Type B pancreatic cell (in vitro differentiated cells): ENCODE results near the gene ST8SIA2. TPM values are rescaled to one million over a fixed set of nuclear protein-coding genes. Genes with fewer than 3 reads are reported as not detected.

Experiments
- DNase-seq: peaks from one replicate; pipeline ENCODE4 v3.0.0; 2021; ENCODE audit warnings: mixed read lengths; ENCODE audit not compliant: unreplicated experiment; ENCODE audit errors: extremely low spot score
- H3K27ac Mint-ChIP-seq: 2 replicates; pipeline ENCODE4 v1.8.0; 2021; ENCODE audit warnings: mild to moderate bottlenecking, mixed read lengths
- H3K27me3 Mint-ChIP-seq: 2 replicates; pipeline ENCODE4 v1.8.0; 2021; ENCODE audit warnings: mixed read lengths
- H3K36me3 Mint-ChIP-seq: 2 replicates; pipeline ENCODE4 v1.8.0; 2021; ENCODE audit warnings: mixed read lengths
- H3K4me1 Mint-ChIP-seq: one replicate; pipeline ENCODE4 v1.8.0; 2021; ENCODE audit warnings: mixed read lengths; ENCODE audit not compliant: unreplicated experiment
- H3K4me3 Mint-ChIP-seq: 2 replicates; pipeline ENCODE4 v1.8.0; 2021; ENCODE audit warnings: mild to moderate bottlenecking, mixed read lengths
- H3K9me3 Mint-ChIP-seq: 2 replicates; pipeline ENCODE4 v1.8.0; 2021; ENCODE audit warnings: mixed read lengths
- CTCF ChIP-seq: fragments of 200-600 bp; sonication (generic); conservative IDR thresholded peaks from 2 replicates; pipeline ENCODE4 v1.5.0; 2021; ENCODE audit warnings: antibody characterized with exemption, mild to moderate bottlenecking
- total RNA-seq: library from RNA; stranded (reverse); gene quantifications from 2 replicates; pipeline ENCODE4 v1.2.1, GENCODE V29; 2021; ENCODE audit warnings: low replicate concordance

The ST8SIA2 gene
- total RNA-seq, 1 donor from 2014 or later = 16.8 TPM

GRCh38 chr15:92385096-92385495, 8.6 kb upstream of the ST8SIA2 start:
- H3K27ac Mint-ChIP-seq = no peak overlapping the region
- no peak for DNase-seq
- no peak overlapping the region for H3K4me3 Mint-ChIP-seq
- no peaks in the 10 kb centered on the region for H3K4me1 Mint-ChIP-seq
- H3K27me3 Mint-ChIP-seq = peaks cover 49% of the 10 kb centered on the region
- no peaks in the 10 kb centered on the region for H3K36me3 Mint-ChIP-seq
- H3K9me3 Mint-ChIP-seq = no peaks in the 10 kb centered on the region
- TF ChIP-seq CTCF = no peak

- Mint-ChIP-seq H3K36me3 (peaks cover 4% of the 10 kb centered on the region), H3K27ac (no peak overlapping the region), H3K27me3 (peaks cover 72% of the 10 kb centered on the region), H3K4me1 (peaks cover 11% of the 10 kb centered on the region), H3K9me3 (no peaks in the 10 kb centered on the region), H3K4me3 (peak overlapping the region; percentile 78)
- peak; percentile 64 for TF ChIP-seq CTCF
- DNase-seq = no peak
These were observed 2.0 kb upstream of the ST8SIA2 start for GRCh38 chr15:92391640-92392039.

GRCh38 chr15:92392462-92392861, 1.2 kb upstream of the ST8SIA2 start:
- Mint-ChIP-seq H3K36me3 (peaks cover 8% of the 10 kb centered on the region), H3K4me3 (peak overlapping the region; percentile 90), H3K27me3 (peaks cover 70% of the 10 kb centered on the region), H3K27ac (peak overlapping the region; percentile 76), H3K4me1 (peaks cover 11% of the 10 kb centered on the region), H3K9me3 (no peaks in the 10 kb centered on the region)
- DNase-seq = no peak
- TF ChIP-seq CTCF = no peak

GRCh38 chr15:92393980-92394308, 263 bp downstream of the ST8SIA2 start:
- Mint-ChIP-seq H3K27ac (peak overlapping the region; percentile 83), H3K4me3 (peak overlapping the region; percentile 89), H3K9me3 (no peaks in the 10 kb centered on the region), H3K36me3 (peaks cover 8% of the 10 kb centered on the region), H3K4me1 (peaks cover 11% of the 10 kb centered on the region), H3K27me3 (peaks cover 56% of the 10 kb centered on the region)
- DNase-seq = no peak
- no peak for TF ChIP-seq CTCF

GRCh38 chr15:92394309-92395097, 822 bp downstream of the ST8SIA2 start:
- H3K9me3 Mint-ChIP-seq = no peaks in the 10 kb centered on the region
- peaks cover 8% of the 10 kb centered on the region for H3K36me3 Mint-ChIP-seq
- no peak for TF ChIP-seq CTCF
- H3K4me1 Mint-ChIP-seq = peaks cover 11% of the 10 kb centered on the region
- DNase-seq = peak; percentile 81
- H3K27ac Mint-ChIP-seq = peak overlapping the region; percentile 83
- peak overlapping the region; percentile 89 for H3K4me3 Mint-ChIP-seq
- H3K27me3 Mint-ChIP-seq = peaks cover 51% of the 10 kb centered on the region
